A673 (cell line): ENCODE measurements around the gene NPHP4.

Experiments
- EZH2 ChIP-seq: fragments of 200-600 bp; sonication (generic); IDR thresholded peaks from 2 replicates; pipeline ENCODE4 v1.6.1; 2017; ENCODE audit warnings: borderline replicate concordance, low read depth, mild to moderate bottlenecking, mixed read lengths, antibody characterized with exemption, low read length; ENCODE audit not compliant: poor library complexity, severe bottlenecking
- TF ChIP-seq, protein P1 (sequence below): fragments of 300-800, 200-600 bp; sonication (generic); conservative IDR thresholded peaks from 2 replicates; pipeline ENCODE4 v1.5.1; 2017; ENCODE audit warnings: low read depth, mild to moderate bottlenecking, antibody characterized with exemption, low read length, moderate library complexity, mixed read lengths

DNA sequence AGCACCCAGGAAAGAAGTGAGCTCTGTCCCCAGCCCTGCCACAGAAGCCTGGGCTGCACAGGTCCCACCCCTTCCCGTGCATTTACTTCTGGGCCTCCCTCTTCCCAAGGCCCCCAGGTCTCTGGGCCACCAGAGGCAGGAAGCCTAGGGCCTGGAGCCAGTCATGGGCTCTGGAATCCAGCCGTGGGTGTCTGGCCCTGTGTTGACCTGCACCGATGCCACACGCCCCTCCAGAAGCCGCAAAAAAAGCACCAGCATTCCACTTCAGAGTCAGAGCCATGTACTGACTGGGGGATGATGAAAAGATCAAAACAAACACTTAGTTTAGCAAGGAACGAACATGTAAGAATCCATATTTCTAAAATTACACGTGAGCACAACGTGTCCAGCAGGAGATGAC is 141.7 kb downstream of the NPHP4 start:
- TF ChIP-seq, protein P1, sequence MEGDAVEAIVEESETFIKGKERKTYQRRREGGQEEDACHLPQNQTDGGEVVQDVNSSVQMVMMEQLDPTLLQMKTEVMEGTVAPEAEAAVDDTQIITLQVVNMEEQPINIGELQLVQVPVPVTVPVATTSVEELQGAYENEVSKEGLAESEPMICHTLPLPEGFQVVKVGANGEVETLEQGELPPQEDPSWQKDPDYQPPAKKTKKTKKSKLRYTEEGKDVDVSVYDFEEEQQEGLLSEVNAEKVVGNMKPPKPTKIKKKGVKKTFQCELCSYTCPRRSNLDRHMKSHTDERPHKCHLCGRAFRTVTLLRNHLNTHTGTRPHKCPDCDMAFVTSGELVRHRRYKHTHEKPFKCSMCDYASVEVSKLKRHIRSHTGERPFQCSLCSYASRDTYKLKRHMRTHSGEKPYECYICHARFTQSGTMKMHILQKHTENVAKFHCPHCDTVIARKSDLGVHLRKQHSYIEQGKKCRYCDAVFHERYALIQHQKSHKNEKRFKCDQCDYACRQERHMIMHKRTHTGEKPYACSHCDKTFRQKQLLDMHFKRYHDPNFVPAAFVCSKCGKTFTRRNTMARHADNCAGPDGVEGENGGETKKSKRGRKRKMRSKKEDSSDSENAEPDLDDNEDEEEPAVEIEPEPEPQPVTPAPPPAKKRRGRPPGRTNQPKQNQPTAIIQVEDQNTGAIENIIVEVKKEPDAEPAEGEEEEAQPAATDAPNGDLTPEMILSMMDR: no peak
- TF ChIP-seq EZH2: no peak
